Measurements from ENCODE around the gene LANCL2. TPM values are rescaled to one million over a fixed set of nuclear protein-coding genes. Genes with fewer than 3 reads are reported as not detected.

The LANCL2 gene
- total RNA-seq, 1 experiment from 2014 or later = 14.3 TPM

- peak overlapping the region; percentile 46 for H3K27ac Mint-ChIP-seq (ENCODE audit: low read depth, unreplicated experiment)
- intact Hi-C loops (cut with micrococcal nuclease) = loop anchor here (10.0 kb wide), 1 partner anchor 635 kb away; no protein-coding TSS in a partner anchor
- H3K9me3 Mint-ChIP-seq (ENCODE audit: unreplicated experiment) = no peaks in the 10 kb centered on the region
- no TSS peak for BruUV-seq (replicated peaks)
- DNase-seq (ENCODE audit: unreplicated experiment) = no peak
- ChIA-PET CTCF (interaction anchor here (0.7 kb wide), 1 partner anchor 31 kb away, joined by 4 read pairs; no protein-coding TSS in a partner anchor), POLR2A (interaction anchor here (0.7 kb wide), 1 partner anchor 87 kb away, joined by 3 read pairs; no protein-coding TSS in a partner anchor)
- no peak overlapping the region for H3K4me3 Mint-ChIP-seq (ENCODE audit: unreplicated experiment)
- H3K4me1 Mint-ChIP-seq (ENCODE audit: insufficient read depth, unreplicated experiment) = peaks cover 18% of the 10 kb centered on the region
- no peaks in the 10 kb centered on the region for H3K36me3 Mint-ChIP-seq (ENCODE audit: insufficient read depth, unreplicated experiment)
- no peaks in the 10 kb centered on the region for H3K27me3 Mint-ChIP-seq (ENCODE audit: insufficient read depth, unreplicated experiment)
- no peak for TF ChIP-seq CTCF (IDR thresholded peaks at IDR 0.05; ENCODE audit: unreplicated experiment)
Measured at GRCh38 chr7:55439627-55440026, 74.5 kb downstream of the LANCL2 start.

- H3K27me3 Mint-ChIP-seq (ENCODE audit: insufficient read depth, unreplicated experiment) = no peaks in the 10 kb centered on the region
- H3K4me3 Mint-ChIP-seq (ENCODE audit: unreplicated experiment) = no peak overlapping the region
- H3K36me3 Mint-ChIP-seq (ENCODE audit: insufficient read depth, unreplicated experiment) = no peaks in the 10 kb centered on the region
- no peak for TF ChIP-seq CTCF (IDR thresholded peaks at IDR 0.05; ENCODE audit: unreplicated experiment)
- POLR2A ChIA-PET = interaction anchor here (0.6 to 0.7 kb wide), 2 partner anchors 88 to 454 kb away, joined by 3 read pairs; no protein-coding TSS in a partner anchor
- H3K9me3 Mint-ChIP-seq (ENCODE audit: unreplicated experiment) = no peaks in the 10 kb centered on the region
- intact Hi-C loops (cut with micrococcal nuclease) = no loop called here
- BruUV-seq (replicated peaks) = no TSS peak
- H3K4me1 Mint-ChIP-seq (ENCODE audit: insufficient read depth, unreplicated experiment) = peaks cover 18% of the 10 kb centered on the region
- no peak overlapping the region for H3K27ac Mint-ChIP-seq (ENCODE audit: low read depth, unreplicated experiment)
- no peak for DNase-seq (ENCODE audit: unreplicated experiment)
- CTCF ChIA-PET = interaction anchor here (0.7 kb wide), 1 partner anchor 30 kb away, joined by 4 read pairs; no protein-coding TSS in a partner anchor
Measured at GRCh38 chr7:55440040-55440690, 75.0 kb downstream of the LANCL2 start.

- Mint-ChIP-seq H3K36me3 (ENCODE audit: insufficient read depth, unreplicated experiment) (no peaks in the 10 kb centered on the region), H3K9me3 (ENCODE audit: unreplicated experiment) (no peaks in the 10 kb centered on the region), H3K27me3 (ENCODE audit: insufficient read depth, unreplicated experiment) (no peaks in the 10 kb centered on the region), H3K4me3 (ENCODE audit: unreplicated experiment) (no peak overlapping the region), H3K4me1 (ENCODE audit: insufficient read depth, unreplicated experiment) (peaks cover 18% of the 10 kb centered on the region), H3K27ac (ENCODE audit: low read depth, unreplicated experiment) (no peak overlapping the region)
- DNase-seq (ENCODE audit: unreplicated experiment) = no peak
- ChIA-PET POLR2A (no interaction called here), CTCF (no interaction called here)
- no peak for TF ChIP-seq CTCF (IDR thresholded peaks at IDR 0.05; ENCODE audit: unreplicated experiment)
- intact Hi-C loops (cut with micrococcal nuclease) = no loop called here
- BruUV-seq (replicated peaks) = no TSS peak
Measured at GRCh38 chr7:55441002-55441401, 75.9 kb downstream of the LANCL2 start.

GRCh38 chr7:55441774-55442522 is 76.8 kb downstream of the LANCL2 start:
- peak; percentile 25 for DNase-seq (ENCODE audit: unreplicated experiment)
- no peak overlapping the region for H3K27ac Mint-ChIP-seq (ENCODE audit: low read depth, unreplicated experiment)
- H3K9me3 Mint-ChIP-seq (ENCODE audit: unreplicated experiment) = no peaks in the 10 kb centered on the region
- H3K27me3 Mint-ChIP-seq (ENCODE audit: insufficient read depth, unreplicated experiment) = no peaks in the 10 kb centered on the region
- ChIA-PET POLR2A (no interaction called here), CTCF (interaction anchor here (0.6 to 0.7 kb wide), 2 partner anchors 26 to 633 kb away, joined by 3 read pairs; no protein-coding TSS in a partner anchor)
- H3K36me3 Mint-ChIP-seq (ENCODE audit: insufficient read depth, unreplicated experiment) = no peaks in the 10 kb centered on the region
- intact Hi-C loops (cut with micrococcal nuclease) = no loop called here
- TF ChIP-seq CTCF (IDR thresholded peaks at IDR 0.05; ENCODE audit: unreplicated experiment) = no peak
- peaks cover 18% of the 10 kb centered on the region for H3K4me1 Mint-ChIP-seq (ENCODE audit: insufficient read depth, unreplicated experiment)
- no peak overlapping the region for H3K4me3 Mint-ChIP-seq (ENCODE audit: unreplicated experiment)
- no TSS peak for BruUV-seq (replicated peaks)

Measured in MCF 10A (cell line).